ENCODE results near the gene FOSB.
A peak's percentile ranks its signal among the peaks of the same experiment; 100 is the strongest.

- TF ChIP-seq CTCF (IDR thresholded peaks at IDR 0.05) (peak in 5 of 6 experiments; percentile 8 to 32 (median 22)), POLR2AphosphoS5 (IDR thresholded peaks at IDR 0.05) (no peak), EP300 (IDR thresholded peaks at IDR 0.05) (no peak)
Observed at GRCh38 chr19:45498411-45499195, 30.8 kb downstream of the FOSB start, which contains the start of gene PPM1N.
